ENCODE data around the gene DOK6.

Gene DOK6

DNA sequence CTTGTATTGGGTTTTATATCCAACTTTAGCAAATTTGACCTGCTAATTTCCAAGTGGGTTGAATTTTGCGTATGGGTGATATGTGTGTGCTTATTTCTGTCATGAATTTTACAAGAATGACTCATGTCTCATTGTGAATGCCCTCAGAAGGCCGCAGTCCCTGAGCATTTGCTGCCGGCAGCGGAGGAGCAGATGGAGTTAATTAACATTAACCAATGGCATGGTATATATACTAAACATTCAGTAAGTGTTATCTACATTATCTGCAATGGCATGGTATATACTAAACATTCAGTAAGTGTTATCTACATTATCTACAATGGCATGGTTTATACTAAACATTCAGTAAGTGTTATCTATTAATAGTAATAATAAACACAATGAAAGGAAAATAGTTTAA, 90.1 kb downstream of the DOK6 start:
- DNase-seq (ENCODE audit: low read depth), result peak; percentile 46
- no peak overlapping the region for H3K4me3 ChIP-seq (ENCODE audit: control insufficient read depth, low read depth, low read length)
- TF ChIP-seq, protein P1, sequence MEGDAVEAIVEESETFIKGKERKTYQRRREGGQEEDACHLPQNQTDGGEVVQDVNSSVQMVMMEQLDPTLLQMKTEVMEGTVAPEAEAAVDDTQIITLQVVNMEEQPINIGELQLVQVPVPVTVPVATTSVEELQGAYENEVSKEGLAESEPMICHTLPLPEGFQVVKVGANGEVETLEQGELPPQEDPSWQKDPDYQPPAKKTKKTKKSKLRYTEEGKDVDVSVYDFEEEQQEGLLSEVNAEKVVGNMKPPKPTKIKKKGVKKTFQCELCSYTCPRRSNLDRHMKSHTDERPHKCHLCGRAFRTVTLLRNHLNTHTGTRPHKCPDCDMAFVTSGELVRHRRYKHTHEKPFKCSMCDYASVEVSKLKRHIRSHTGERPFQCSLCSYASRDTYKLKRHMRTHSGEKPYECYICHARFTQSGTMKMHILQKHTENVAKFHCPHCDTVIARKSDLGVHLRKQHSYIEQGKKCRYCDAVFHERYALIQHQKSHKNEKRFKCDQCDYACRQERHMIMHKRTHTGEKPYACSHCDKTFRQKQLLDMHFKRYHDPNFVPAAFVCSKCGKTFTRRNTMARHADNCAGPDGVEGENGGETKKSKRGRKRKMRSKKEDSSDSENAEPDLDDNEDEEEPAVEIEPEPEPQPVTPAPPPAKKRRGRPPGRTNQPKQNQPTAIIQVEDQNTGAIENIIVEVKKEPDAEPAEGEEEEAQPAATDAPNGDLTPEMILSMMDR (IDR thresholded peaks at IDR 0.05; ENCODE audit: control insufficient read depth, insufficient read depth, low read depth, low read length, missing control alignments), result no peak

DNA sequence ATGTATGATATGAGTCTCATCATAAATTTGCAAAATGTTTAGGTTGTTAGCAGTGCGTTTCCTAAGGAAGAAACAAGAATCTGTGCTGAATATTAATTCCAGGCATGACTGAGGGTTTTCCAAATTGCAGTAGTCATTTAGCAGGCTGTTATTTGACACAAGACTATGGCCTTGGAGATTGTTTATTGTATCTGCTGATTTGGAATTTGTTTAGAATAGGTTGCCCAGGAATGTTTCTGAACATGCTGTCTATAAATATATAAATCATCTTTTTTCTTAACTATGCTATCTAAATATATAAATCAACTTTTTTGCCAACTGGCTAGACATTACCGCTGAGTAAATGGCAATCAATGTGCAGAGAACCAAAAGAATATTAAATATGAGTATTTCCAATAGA, 90.9 kb downstream of the DOK6 start:
- no peak overlapping the region for H3K4me3 ChIP-seq (ENCODE audit: control insufficient read depth, low read depth, low read length)
- TF ChIP-seq, protein P1 (IDR thresholded peaks at IDR 0.05; ENCODE audit: control insufficient read depth, insufficient read depth, low read depth, low read length, missing control alignments), result no peak
- no peak for DNase-seq (ENCODE audit: low read depth)

DNA sequence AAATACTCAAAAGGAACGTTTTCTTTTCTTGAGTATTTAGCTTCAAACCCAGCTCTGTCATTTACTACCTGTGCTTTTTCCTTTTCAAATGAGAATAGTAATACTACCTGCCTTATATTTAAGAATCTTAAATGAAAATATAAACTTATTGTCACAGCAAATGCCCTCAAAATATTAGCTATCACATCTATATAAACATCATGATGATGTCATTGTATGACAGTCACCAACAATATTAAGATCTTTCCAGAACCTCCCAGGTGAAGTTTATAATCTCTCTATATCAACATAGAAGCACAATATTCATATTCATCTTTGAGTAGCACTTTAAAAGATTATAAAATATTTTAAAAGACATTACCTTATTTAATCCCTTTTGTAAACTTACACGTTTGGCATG, 92.2 kb downstream of the DOK6 start:
- TF ChIP-seq, protein P1 (IDR thresholded peaks at IDR 0.05; ENCODE audit: control insufficient read depth, insufficient read depth, low read depth, low read length, missing control alignments), result no peak
- no peak for DNase-seq (ENCODE audit: low read depth)
- H3K4me3 ChIP-seq (ENCODE audit: control insufficient read depth, low read depth, low read length), result no peak overlapping the region

DNA sequence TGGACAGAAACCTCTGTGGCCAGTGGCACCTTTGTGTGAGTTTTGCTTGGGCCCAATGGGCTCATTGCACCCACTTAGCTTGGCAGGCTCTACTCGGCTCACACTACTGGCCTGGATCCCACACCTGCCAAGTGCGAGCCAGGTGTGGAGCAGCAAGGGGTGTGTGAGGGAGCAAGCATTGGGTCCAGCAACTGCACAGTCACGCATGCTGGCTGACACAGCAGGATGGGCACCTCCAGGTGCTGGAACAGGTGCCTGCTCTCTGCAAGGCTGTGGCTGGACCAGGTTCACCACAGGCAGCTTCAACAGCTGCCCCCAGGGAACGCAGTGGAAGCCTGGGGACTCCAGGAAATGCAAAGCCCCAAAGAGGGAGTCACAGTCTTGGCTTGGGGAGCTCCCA, 94.2 kb downstream of the DOK6 start:
- TF ChIP-seq, protein P1 (IDR thresholded peaks at IDR 0.05; ENCODE audit: control insufficient read depth, insufficient read depth, low read depth, low read length, missing control alignments), result no peak
- DNase-seq (ENCODE audit: low read depth), result no peak
- no peak overlapping the region for H3K4me3 ChIP-seq (ENCODE audit: control insufficient read depth, low read depth, low read length)

DNA sequence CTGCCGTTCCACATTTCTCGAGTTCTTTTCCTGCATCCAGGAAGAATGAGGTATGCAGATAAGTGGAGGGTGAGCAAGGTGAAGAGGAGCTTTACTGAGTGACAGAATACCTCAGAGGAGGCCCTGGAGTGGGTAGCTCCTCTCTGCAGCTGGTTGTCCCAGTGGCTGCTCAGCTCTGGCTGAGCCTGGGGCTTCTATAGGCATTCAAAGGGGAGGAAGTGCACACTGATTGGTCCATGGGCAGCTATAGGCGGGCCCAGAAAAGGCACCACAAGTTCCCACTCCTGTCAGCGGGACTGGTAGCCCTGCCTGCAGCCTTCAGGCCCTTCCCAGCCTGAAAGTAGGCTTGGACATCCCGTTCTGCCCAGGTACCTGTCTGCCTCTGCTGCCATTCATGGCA, 94.7 kb downstream of the DOK6 start:
- H3K4me3 ChIP-seq (ENCODE audit: control insufficient read depth, low read depth, low read length), result no peak overlapping the region
- DNase-seq (ENCODE audit: low read depth), result no peak
- TF ChIP-seq, protein P1 (IDR thresholded peaks at IDR 0.05; ENCODE audit: control insufficient read depth, insufficient read depth, low read depth, low read length, missing control alignments), result no peak

DNA sequence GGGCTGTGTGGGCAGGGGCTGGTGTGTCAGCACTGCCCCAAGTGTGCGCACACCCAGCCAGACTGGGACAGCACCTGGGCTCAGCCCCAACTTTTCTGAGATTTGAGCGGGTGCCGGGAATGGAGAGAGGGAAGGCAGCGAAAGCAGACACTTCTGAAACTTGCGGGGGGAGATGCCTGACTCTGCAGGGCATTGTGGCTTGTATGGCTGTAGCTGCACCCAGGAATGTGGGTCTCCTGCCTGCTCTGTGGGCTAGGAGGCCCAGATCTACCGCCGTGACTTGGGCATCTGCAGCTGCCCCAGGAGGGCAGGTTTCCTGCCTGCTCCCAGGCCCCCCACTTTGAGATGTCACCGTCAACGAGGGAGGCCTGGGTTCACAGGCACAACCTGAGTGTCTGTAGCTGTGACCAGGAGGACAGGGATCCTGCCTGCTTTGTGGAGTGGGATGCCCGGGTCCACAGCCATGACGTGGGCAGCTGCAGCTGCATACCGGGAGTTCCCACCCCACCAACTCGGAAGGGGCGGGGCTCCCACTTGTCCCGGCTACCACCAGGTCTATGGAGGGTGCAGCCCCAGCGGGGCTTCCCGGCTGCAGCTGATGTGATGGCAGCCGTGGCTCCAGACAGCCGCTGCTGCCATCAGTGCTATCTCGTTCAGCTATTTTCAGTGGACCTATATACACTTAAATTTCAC, 95.3 kb downstream of the DOK6 start:
- H3K4me3 ChIP-seq (ENCODE audit: control insufficient read depth, low read depth, low read length), result no peak overlapping the region
- DNase-seq (ENCODE audit: low read depth), result no peak
- TF ChIP-seq, protein P1 (IDR thresholded peaks at IDR 0.05; ENCODE audit: control insufficient read depth, insufficient read depth, low read depth, low read length, missing control alignments), result no peak

Measured in AG09309 (cell line).